ENCODE data around the gene SRPK2.

SRPK2 gene

DNA sequence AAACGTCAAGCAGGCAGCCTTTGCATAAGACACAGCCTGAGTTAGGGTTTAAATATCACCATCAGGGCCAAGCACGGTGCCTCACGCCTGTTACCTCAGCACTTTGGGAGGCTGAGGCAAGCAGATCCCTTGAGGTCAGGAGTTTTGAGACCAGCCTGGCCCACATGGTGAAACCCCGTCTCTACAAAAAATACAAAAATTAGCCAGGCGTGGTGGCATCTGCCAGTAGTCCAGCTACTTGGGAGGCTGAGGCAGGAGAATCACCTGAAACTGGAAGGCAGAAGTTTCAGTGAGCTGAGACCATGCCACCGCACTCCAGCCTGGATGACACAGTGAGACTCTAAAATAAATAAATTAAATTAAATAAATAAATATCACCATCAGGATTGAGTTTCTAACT is 33.0 kb downstream of the SRPK2 start:
- DNase-seq (ENCODE audit: extremely low spot score), result no peak
- ChIA-PET CTCF (no interaction called here), POLR2A (no interaction called here)
- TF ChIP-seq ZNF384 (IDR thresholded peaks at IDR 0.05) (no peak), HDGF (IDR thresholded peaks at IDR 0.05; ENCODE audit: borderline replicate concordance) (no peak), SP1 (IDR thresholded peaks at IDR 0.05) (no peak), NFRKB (IDR thresholded peaks at IDR 0.05) (no peak), ELF4 (IDR thresholded peaks at IDR 0.05) (no peak), FOXM1 (IDR thresholded peaks at IDR 0.05; ENCODE audit: borderline replicate concordance) (no peak), ARNT (IDR thresholded peaks at IDR 0.05) (no peak), PKNOX1 (IDR thresholded peaks at IDR 0.05) (no peak), LEF1 (IDR thresholded peaks at IDR 0.05; ENCODE audit: borderline replicate concordance) (no peak), SUZ12 (IDR thresholded peaks at IDR 0.05) (no peak), FOXA1 (IDR thresholded peaks at IDR 0.05) (no peak)

DNA sequence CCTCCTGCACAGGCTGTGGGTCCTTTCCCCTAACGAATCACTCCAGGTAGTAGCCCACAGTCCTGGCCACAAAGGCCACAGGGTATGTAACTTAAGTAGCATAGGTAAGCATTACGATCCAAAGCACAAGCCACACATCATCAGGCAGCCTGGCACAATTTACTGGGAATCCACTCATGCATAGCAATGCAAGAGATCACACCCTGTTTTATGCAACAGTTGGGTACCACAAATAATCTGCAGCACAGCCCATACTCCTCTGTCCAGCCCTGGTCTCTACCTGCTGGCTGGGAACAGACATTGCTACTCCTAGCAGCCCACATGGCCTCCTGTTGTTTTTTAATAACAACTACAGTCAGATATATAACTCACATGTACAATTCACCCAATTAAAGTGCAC is 34.3 kb downstream of the SRPK2 start:
- ChIA-PET CTCF (no interaction called here), POLR2A (no interaction called here)
- DNase-seq (ENCODE audit: extremely low spot score), result no peak
- TF ChIP-seq PKNOX1 (IDR thresholded peaks at IDR 0.05) (no peak), ELF4 (IDR thresholded peaks at IDR 0.05) (no peak), BHLHE40 (IDR thresholded peaks at IDR 0.05; ENCODE audit: borderline replicate concordance) (no peak), NFRKB (IDR thresholded peaks at IDR 0.05) (no peak), SUZ12 (IDR thresholded peaks at IDR 0.05) (no peak), L3MBTL2 (conservative IDR thresholded peaks at IDR 0.05) (no peak), FOXK2 (IDR thresholded peaks at IDR 0.05) (no peak), FOXA1 (IDR thresholded peaks at IDR 0.05) (no peak), CTBP1 (IDR thresholded peaks at IDR 0.05; ENCODE audit: borderline replicate concordance) (no peak), LEF1 (IDR thresholded peaks at IDR 0.05; ENCODE audit: borderline replicate concordance) (no peak), HDGF (IDR thresholded peaks at IDR 0.05; ENCODE audit: borderline replicate concordance) (no peak), ARNT (IDR thresholded peaks at IDR 0.05) (no peak), FOXM1 (IDR thresholded peaks at IDR 0.05; ENCODE audit: borderline replicate concordance) (no peak), TARDBP (IDR thresholded peaks at IDR 0.05) (no peak), ZNF384 (IDR thresholded peaks at IDR 0.05) (no peak), SP1 (IDR thresholded peaks at IDR 0.05) (no peak)

- CTCF ChIA-PET, result no interaction called here
- POLR2A ChIA-PET, result no interaction called here
- TF ChIP-seq LEF1 (IDR thresholded peaks at IDR 0.05; ENCODE audit: borderline replicate concordance) (no peak), SUZ12 (IDR thresholded peaks at IDR 0.05) (no peak), ARNT (IDR thresholded peaks at IDR 0.05) (no peak), NFRKB (IDR thresholded peaks at IDR 0.05) (no peak), FOXM1 (IDR thresholded peaks at IDR 0.05; ENCODE audit: borderline replicate concordance) (no peak), SP1 (IDR thresholded peaks at IDR 0.05) (no peak), CTBP1 (IDR thresholded peaks at IDR 0.05; ENCODE audit: borderline replicate concordance) (no peak), TARDBP (IDR thresholded peaks at IDR 0.05) (no peak), HDGF (IDR thresholded peaks at IDR 0.05; ENCODE audit: borderline replicate concordance) (no peak), FOXK2 (IDR thresholded peaks at IDR 0.05) (no peak), BHLHE40 (IDR thresholded peaks at IDR 0.05; ENCODE audit: borderline replicate concordance) (no peak), PKNOX1 (IDR thresholded peaks at IDR 0.05) (no peak)
- DNase-seq (ENCODE audit: extremely low spot score), result no peak
Measured at GRCh38 chr7:105353752-105354328, 34.9 kb downstream of the SRPK2 start.

DNA sequence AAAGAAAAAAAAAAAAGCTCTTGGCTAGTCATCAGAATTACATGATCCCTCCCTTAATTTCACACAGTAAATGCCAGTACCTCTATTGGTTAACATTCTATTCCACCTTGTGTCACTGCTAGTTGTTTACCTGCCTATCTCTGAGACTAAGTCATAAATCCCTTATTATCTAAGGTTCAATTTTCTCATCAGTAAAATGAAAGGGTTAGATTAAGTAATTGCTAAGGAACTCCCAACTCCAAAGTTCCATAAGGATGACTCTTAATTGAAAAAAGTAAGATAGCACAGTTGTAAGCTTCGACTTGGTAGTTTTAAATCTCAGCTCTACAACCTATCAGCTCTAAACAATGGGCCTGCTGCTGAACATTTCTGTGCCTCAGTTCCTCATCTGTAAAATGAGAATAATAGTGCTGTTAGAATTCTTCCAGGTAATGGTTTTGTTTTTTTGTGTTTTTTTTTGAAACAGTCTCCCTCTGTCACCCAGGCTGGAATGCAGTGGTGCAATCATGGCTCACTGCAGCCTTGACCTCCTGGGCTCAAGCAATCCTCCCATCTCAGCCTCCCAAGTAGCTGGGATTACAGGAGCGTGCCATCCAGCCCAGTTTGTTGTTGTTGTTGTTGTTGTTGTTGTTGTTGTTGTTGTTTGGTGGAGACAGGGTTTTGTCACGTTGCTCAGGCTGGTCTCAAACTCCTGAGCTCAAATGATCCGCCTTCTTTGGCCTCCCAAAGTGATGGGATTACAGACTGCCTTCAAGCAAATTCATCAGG is 35.6 kb downstream of the SRPK2 start:
- POLR2A ChIA-PET, result no interaction called here
- TF ChIP-seq NFRKB (IDR thresholded peaks at IDR 0.05) (no peak), BHLHE40 (IDR thresholded peaks at IDR 0.05; ENCODE audit: borderline replicate concordance) (no peak), TARDBP (IDR thresholded peaks at IDR 0.05) (no peak), ELF4 (IDR thresholded peaks at IDR 0.05) (no peak), ZNF384 (IDR thresholded peaks at IDR 0.05) (no peak), HDGF (IDR thresholded peaks at IDR 0.05; ENCODE audit: borderline replicate concordance) (no peak)

GRCh38 chr7:105352018-105352612 is 36.6 kb downstream of the SRPK2 start:
- DNase-seq (ENCODE audit: extremely low spot score), result no peak
- CTCF ChIA-PET, result interaction anchor here (0.9 kb wide), 1 partner anchor 21 kb away, joined by 5 read pairs; no protein-coding TSS in a partner anchor
- POLR2A ChIA-PET, result no interaction called here
- TF ChIP-seq BHLHE40 (IDR thresholded peaks at IDR 0.05; ENCODE audit: borderline replicate concordance) (no peak), ZNF384 (IDR thresholded peaks at IDR 0.05) (no peak), HDGF (IDR thresholded peaks at IDR 0.05; ENCODE audit: borderline replicate concordance) (no peak), FOXM1 (IDR thresholded peaks at IDR 0.05; ENCODE audit: borderline replicate concordance) (no peak)

More for the DNA sequence above, 35.6 kb downstream of the SRPK2 start:
- CTCF ChIA-PET, result interaction anchor here (0.9 kb wide), 1 partner anchor 22 kb away, joined by 5 read pairs; no protein-coding TSS in a partner anchor
- DNase-seq (ENCODE audit: extremely low spot score), result no peak

DNA sequence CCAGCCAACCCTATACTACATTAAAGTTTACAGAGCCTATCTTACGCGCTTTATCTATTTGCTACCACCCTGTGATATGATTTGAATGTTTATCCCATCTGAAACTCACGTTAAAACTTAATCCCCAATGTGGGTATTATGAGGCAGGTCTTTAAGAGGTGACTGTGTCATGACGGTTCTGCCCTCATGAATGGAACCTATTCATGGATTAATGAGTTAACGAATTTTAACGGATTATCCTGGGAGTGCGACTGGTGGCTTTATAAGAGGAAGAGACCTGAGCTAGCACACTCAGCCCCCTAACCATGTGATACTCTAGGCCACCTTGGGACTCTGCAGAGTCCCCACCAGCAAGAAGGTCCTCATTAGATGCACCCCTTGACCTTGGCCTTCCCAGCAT is 37.8 kb downstream of the SRPK2 start:
- TF ChIP-seq FOXA1 (IDR thresholded peaks at IDR 0.05) (no peak), NFRKB (IDR thresholded peaks at IDR 0.05) (no peak), SP1 (IDR thresholded peaks at IDR 0.05) (no peak), FOXK2 (IDR thresholded peaks at IDR 0.05) (no peak), ELF4 (IDR thresholded peaks at IDR 0.05) (no peak), ARNT (IDR thresholded peaks at IDR 0.05) (no peak)
- no peak for DNase-seq (ENCODE audit: extremely low spot score)
- POLR2A ChIA-PET, result no interaction called here
- CTCF ChIA-PET, result no interaction called here

Measured in HEK293T (cell line).